GM12878 (cell line): Measurements from ENCODE around the gene RASL12. TPM values are rescaled to one million over a fixed set of nuclear protein-coding genes. Genes with fewer than 3 reads are reported as not detected.

Source experiments
- ATAC-seq: fragments of 200-7000 bp; cut with Tn5 transposase; 3 replicates; pipeline ENCODE4 v1.9.1; 2020; ENCODE audit warnings: mild to moderate bottlenecking, moderate library complexity
- BruUV-seq: library from RNA; stranded (reverse); fragments of 400-500 nt; replicated peaks from 2 replicates; lab custom pipeline; 2021; lab: Mats Ljungman, UMichigan
- CTCF ChIA-PET: fragments of 300-600 bp; sonication (Branson Sonifier 250); formaldehyde crosslinking; extraction: SDS; loops from one replicate; lab custom pipeline; 2021; ENCODE audit warnings: inconsistent platforms; lab: Yijun Ruan, JAX
- POLR2A ChIA-PET: fragments of 350-600 bp; formaldehyde crosslinking; extraction: SDS; loops from one replicate; lab custom pipeline; 2021; ENCODE audit warnings: inconsistent platforms; lab: Charles Lee
- RAD21 ChIA-PET: fragments of 300-600 bp; sonication (Branson Sonifier 250); formaldehyde crosslinking; loops from one replicate; lab custom pipeline; 2023; ENCODE audit warnings: antibody characterized with exemption; ENCODE audit not compliant: unreplicated experiment; lab: Charles Lee
- SMC1A ChIA-PET: fragments of 300-600 bp; sonication (Branson Sonifier 250); formaldehyde crosslinking; loops from one replicate; lab custom pipeline; 2023; ENCODE audit not compliant: unreplicated experiment, uncharacterized antibody; lab: Charles Lee
- DNase-seq: peaks from one replicate; pipeline ENCODE4 v3.0.0-alpha.2; 2011; ENCODE audit warnings: low read depth, low spot score
- FAIRE-seq: peaks from 3 replicates; lab custom pipeline; 2011; peaks lifted over from hg19 to GRCh38; lab: Jason Lieb, UNC
- H2AFZ ChIP-seq: 2 replicates; pipeline ENCODE4 v1.6.0; 2011; ENCODE audit warnings: low read depth, low read length, control low read depth; ENCODE audit not compliant: control insufficient read depth
- H3K27ac ChIP-seq: 2 replicates; pipeline ENCODE4 v1.5.1; 2011; ENCODE audit warnings: control low read depth; ENCODE audit not compliant: control insufficient read depth, insufficient read depth
- H3K27me3 ChIP-seq, 2 experiments: replicated peaks in 1 of 2; 2 replicates each; pipeline versions ENCODE4 v1.6.0 to v1.6.1; 2011; ENCODE audit warnings: low read length in 1 of 2; ENCODE audit not compliant: control insufficient read depth in 2 of 2, insufficient read depth in 2 of 2
- H3K36me3 ChIP-seq, 2 experiments: 2 replicates each; pipeline ENCODE4 v1.5.1; 2011; ENCODE audit warnings: low read length in 1 of 2; ENCODE audit not compliant: control insufficient read depth in 2 of 2, insufficient read depth in 2 of 2
- H3K4me1 ChIP-seq: 2 replicates; pipeline ENCODE4 v1.6.1; 2011; ENCODE audit warnings: mild to moderate bottlenecking, low read length, moderate library complexity, mixed read lengths; ENCODE audit not compliant: control insufficient read depth, insufficient read depth
- H3K4me2 ChIP-seq: 2 replicates; pipeline ENCODE4 v1.6.0; 2011; ENCODE audit warnings: control low read depth; ENCODE audit not compliant: control insufficient read depth, insufficient read depth
- H3K4me3 ChIP-seq: fragments of 200-600 bp; sonication (generic); 2 replicates; pipeline ENCODE4 v1.5.1; 2016
- H3K79me2 ChIP-seq: 2 replicates; pipeline ENCODE4 v1.6.0; 2011; ENCODE audit warnings: low read length; ENCODE audit not compliant: control insufficient read depth, insufficient read depth
- H3K9ac ChIP-seq: 2 replicates; pipeline ENCODE4 v1.8.0; 2011; ENCODE audit warnings: low read length, control low read depth, mixed read lengths; ENCODE audit not compliant: control insufficient read depth, insufficient read depth
- H3K9me3 ChIP-seq: replicated peaks from 3 replicates; pipeline ENCODE4 v1.5.1; 2011; ENCODE audit warnings: mild to moderate bottlenecking, low read length; ENCODE audit not compliant: control insufficient read depth, insufficient read depth
- H4K20me1 ChIP-seq: 2 replicates; pipeline ENCODE4 v1.6.0; 2011; ENCODE audit not compliant: control insufficient read depth, insufficient read depth
- ASH2L ChIP-seq: fragments of 300-600, 200-600 bp; sonication (generic); IDR thresholded peaks from 2 replicates; pipeline ENCODE4 v1.6.1; 2017; ENCODE audit warnings: low read depth, mild to moderate bottlenecking, borderline replicate concordance
- CBX3 ChIP-seq: fragments of 200-600 bp; sonication (generic); IDR thresholded peaks from 2 replicates; pipeline ENCODE4 v1.6.1; 2016; ENCODE audit warnings: low read depth, borderline replicate concordance
- CHD4 ChIP-seq: fragments of 200-600 bp; sonication (generic); IDR thresholded peaks from 2 replicates; pipeline ENCODE4 v1.6.1; 2016; ENCODE audit warnings: mild to moderate bottlenecking
- IKZF2 ChIP-seq, 2 experiments: fragments of 450-650 bp; IDR thresholded peaks; 2 replicates each; pipeline ENCODE4 v1.6.1; 2017; ENCODE audit warnings: mild to moderate bottlenecking in 2 of 2, moderate library complexity in 2 of 2
- KLF5 ChIP-seq: fragments of 450-650 bp; IDR thresholded peaks from 2 replicates; pipeline ENCODE4 v1.6.1; 2014; ENCODE audit warnings: mild to moderate bottlenecking; ENCODE audit not compliant: partially characterized antibody
- MYB ChIP-seq: fragments of 150-350 bp; IDR thresholded peaks from 2 replicates; pipeline ENCODE4 v1.6.1; 2014; ENCODE audit warnings: mild to moderate bottlenecking, low read depth, low read length, borderline replicate concordance
- NFIC ChIP-seq: IDR thresholded peaks from 2 replicates; pipeline ENCODE4 v1.6.1; 2012; ENCODE audit warnings: low read depth, mild to moderate bottlenecking, inconsistent platforms, low read length, moderate library complexity
- RAD21 ChIP-seq: IDR thresholded peaks from 2 replicates; pipeline ENCODE4 v1.6.1; 2011; ENCODE audit warnings: mild to moderate bottlenecking, low read depth, low read length, moderate library complexity; ENCODE audit not compliant: insufficient read depth
- RUNX3 ChIP-seq: IDR thresholded peaks from 2 replicates; pipeline ENCODE4 v1.6.1; 2012; ENCODE audit warnings: low read length, inconsistent platforms
- SMC3 ChIP-seq: IDR thresholded peaks from 2 replicates; pipeline ENCODE4 v1.6.1; 2011; ENCODE audit warnings: low read length, improper control_type of control experiment, borderline replicate concordance
- SREBF2 ChIP-seq: IDR thresholded peaks from 2 replicates; pipeline ENCODE4 v1.6.1; 2012; ENCODE audit warnings: mild to moderate bottlenecking, low read length
- TCF12 ChIP-seq: IDR thresholded peaks from 2 replicates; pipeline ENCODE4 v1.6.1; 2011; ENCODE audit warnings: low read depth, mild to moderate bottlenecking, low read length
- YY1 ChIP-seq: IDR thresholded peaks from 2 replicates; pipeline ENCODE4 v1.6.1; 2011; ENCODE audit warnings: low read depth, mild to moderate bottlenecking, low read length
- ZNF274 ChIP-seq: IDR thresholded peaks from one replicate; pipeline ENCODE4 v1.8.0; 2011; ENCODE audit not compliant: insufficient read length, insufficient read depth
- ZNF384 ChIP-seq: IDR thresholded peaks from 2 replicates; pipeline ENCODE4 v1.6.1; 2012; ENCODE audit warnings: low read depth, mild to moderate bottlenecking, low read length, improper control_type of control experiment, borderline replicate concordance
- WGBS: methylation state at CpG from one replicate; pipeline ENCODE4 v1.1.6; 2016; ENCODE audit warnings: low lambda C conversion rate; ENCODE audit not compliant: insufficient replicate concordance, insufficient coverage; ENCODE audit errors: missing lambda C conversion rate; 5-methylcytosine and 5-hydroxymethylcytosine counted together
- in situ Hi-C: fragments of 300-500 bp; cut with MboI; formaldehyde crosslinking; loops from 9 replicates; pipeline ENCODE4 v1.14.3; 2018; ENCODE audit warnings: mixed read lengths
- intact Hi-C: fragments of 100-400 bp; cut with micrococcal nuclease; formaldehyde crosslinking; loops from one replicate; pipeline ENCODE4 v1.14.2; 2022; ENCODE audit not compliant: unreplicated experiment
- polyA plus RNA-seq, 11 experiments: library from polyadenylated mRNA; depleted of rRNA in 4 of 11; unstranded in 6 of 11; stranded (reverse) in 5 of 11; fragments of >200 nt; fragmentation: Nextera tagmentation in 4 of 11; fragmentation: Illumina TruSeq in 1 of 11; extraction: Ambion mirVana in 4 of 11; extraction: Trizol in 1 of 11; gene quantifications; 1 replicate in 1 of 11; 2 replicates in 10 of 11; pipeline versions ENCODE4 v1.2.1 to v1.2.3, GENCODE V29; 2011 to 2016; ENCODE audit warnings: inconsistent platforms in 2 of 11, missing spikeins in 2 of 11, low read depth in 1 of 11
- total RNA-seq, 4 experiments: library from RNA; depleted of rRNA in 3 of 4; stranded (reverse); fragments of >200 nt in 3 of 4; fragmentation: Illumina TruSeq in 1 of 4; extraction: Trizol in 1 of 4; gene quantifications; 2 replicates each; pipeline versions ENCODE4 v1.2.1 to v1.2.3, GENCODE V29; 2013 to 2021
- TF ChIP-seq, protein P1 (sequence below): IDR thresholded peaks from 2 replicates; pipeline ENCODE4 v1.6.1; 2012; ENCODE audit warnings: low read depth, low read length, improper control_type of control experiment
- TF ChIP-seq, protein P2 (sequence below): fragments of 450-650 bp; IDR thresholded peaks from 2 replicates; pipeline ENCODE4 v1.6.1; 2018; ENCODE audit warnings: mild to moderate bottlenecking, low read depth, moderate library complexity; ENCODE audit not compliant: partially characterized antibody
- TF ChIP-seq, protein P3 (sequence below): fragments of 450-650 bp; IDR thresholded peaks from 2 replicates; pipeline ENCODE4 v1.6.1; 2017; ENCODE audit warnings: mild to moderate bottlenecking, low read depth, inconsistent platforms; ENCODE audit not compliant: poor library complexity, severe bottlenecking
- TF ChIP-seq, protein P4 (sequence below): fragments of 450-650 bp; IDR thresholded peaks from 2 replicates; pipeline ENCODE4 v1.6.1; 2017; ENCODE audit warnings: borderline replicate concordance

RASL12 gene
- total and polyA plus RNA-seq, 10 of the 15 experiments (the other 5 are each of a cell fraction or from before 2014, with no cell fraction given), result 0.06 to 0.10 TPM; not detected in 8

DNA sequence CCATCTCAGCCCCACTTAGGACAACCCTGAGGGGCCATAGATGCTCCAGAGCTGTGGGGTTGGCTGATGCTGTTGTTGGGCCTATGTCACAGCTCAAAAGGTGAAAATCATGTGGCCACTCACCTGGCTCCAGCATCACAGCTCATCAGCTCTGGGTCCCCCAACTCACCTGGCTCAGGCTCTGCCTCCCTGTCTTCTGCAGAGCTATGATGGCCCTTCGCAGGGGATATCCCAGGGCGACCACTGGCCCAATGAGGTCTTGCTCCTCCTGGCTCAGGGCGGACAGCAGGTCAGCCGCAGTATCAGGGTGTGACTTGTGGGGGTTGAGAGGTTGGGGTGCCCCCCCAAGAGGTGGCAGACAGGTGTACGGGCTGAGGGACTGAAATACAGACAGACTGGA, 31.5 kb upstream of the RASL12 start:
- H3K4me3 ChIP-seq, result no peak overlapping the region
- ChIA-PET POLR2A (no interaction called here), CTCF (interaction anchor here (1.0 kb wide), 1 partner anchor 47 kb away, joined by 3 read pairs; no protein-coding TSS in a partner anchor)
- BruUV-seq, result no TSS peak
- intact Hi-C loops (no loop called here), in situ Hi-C loops (no loop called here)
- H3K79me2 ChIP-seq, result no peaks in the 10 kb centered on the region
- TF ChIP-seq ZNF274 (no peak), RUNX3 (no peak), SMC3 (no peak), MYB (no peak), TCF12 (no peak), KLF5 (no peak), ASH2L (no peak), YY1 (no peak), RAD21 (no peak), NFIC (no peak), ZNF384 (no peak), CHD4 (no peak), CBX3 (no peak), SREBF2 (no peak), IKZF2 (IDR thresholded peaks at IDR 0.05) (no peak)
- TF ChIP-seq, protein P1, sequence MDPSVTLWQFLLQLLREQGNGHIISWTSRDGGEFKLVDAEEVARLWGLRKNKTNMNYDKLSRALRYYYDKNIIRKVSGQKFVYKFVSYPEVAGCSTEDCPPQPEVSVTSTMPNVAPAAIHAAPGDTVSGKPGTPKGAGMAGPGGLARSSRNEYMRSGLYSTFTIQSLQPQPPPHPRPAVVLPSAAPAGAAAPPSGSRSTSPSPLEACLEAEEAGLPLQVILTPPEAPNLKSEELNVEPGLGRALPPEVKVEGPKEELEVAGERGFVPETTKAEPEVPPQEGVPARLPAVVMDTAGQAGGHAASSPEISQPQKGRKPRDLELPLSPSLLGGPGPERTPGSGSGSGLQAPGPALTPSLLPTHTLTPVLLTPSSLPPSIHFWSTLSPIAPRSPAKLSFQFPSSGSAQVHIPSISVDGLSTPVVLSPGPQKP, result no peak
- TF ChIP-seq, protein P2, sequence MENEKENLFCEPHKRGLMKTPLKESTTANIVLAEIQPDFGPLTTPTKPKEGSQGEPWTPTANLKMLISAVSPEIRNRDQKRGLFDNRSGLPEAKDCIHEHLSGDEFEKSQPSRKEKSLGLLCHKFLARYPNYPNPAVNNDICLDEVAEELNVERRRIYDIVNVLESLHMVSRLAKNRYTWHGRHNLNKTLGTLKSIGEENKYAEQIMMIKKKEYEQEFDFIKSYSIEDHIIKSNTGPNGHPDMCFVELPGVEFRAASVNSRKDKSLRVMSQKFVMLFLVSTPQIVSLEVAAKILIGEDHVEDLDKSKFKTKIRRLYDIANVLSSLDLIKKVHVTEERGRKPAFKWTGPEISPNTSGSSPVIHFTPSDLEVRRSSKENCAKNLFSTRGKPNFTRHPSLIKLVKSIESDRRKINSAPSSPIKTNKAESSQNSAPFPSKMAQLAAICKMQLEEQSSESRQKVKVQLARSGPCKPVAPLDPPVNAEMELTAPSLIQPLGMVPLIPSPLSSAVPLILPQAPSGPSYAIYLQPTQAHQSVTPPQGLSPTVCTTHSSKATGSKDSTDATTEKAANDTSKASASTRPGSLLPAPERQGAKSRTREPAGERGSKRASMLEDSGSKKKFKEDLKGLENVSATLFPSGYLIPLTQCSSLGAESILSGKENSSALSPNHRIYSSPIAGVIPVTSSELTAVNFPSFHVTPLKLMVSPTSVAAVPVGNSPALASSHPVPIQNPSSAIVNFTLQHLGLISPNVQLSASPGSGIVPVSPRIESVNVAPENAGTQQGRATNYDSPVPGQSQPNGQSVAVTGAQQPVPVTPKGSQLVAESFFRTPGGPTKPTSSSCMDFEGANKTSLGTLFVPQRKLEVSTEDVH, result no peak
- TF ChIP-seq, protein P3, sequence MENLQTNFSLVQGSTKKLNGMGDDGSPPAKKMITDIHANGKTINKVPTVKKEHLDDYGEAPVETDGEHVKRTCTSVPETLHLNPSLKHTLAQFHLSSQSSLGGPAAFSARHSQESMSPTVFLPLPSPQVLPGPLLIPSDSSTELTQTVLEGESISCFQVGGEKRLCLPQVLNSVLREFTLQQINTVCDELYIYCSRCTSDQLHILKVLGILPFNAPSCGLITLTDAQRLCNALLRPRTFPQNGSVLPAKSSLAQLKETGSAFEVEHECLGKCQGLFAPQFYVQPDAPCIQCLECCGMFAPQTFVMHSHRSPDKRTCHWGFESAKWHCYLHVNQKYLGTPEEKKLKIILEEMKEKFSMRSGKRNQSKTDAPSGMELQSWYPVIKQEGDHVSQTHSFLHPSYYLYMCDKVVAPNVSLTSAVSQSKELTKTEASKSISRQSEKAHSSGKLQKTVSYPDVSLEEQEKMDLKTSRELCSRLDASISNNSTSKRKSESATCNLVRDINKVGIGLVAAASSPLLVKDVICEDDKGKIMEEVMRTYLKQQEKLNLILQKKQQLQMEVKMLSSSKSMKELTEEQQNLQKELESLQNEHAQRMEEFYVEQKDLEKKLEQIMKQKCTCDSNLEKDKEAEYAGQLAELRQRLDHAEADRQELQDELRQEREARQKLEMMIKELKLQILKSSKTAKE, result no peak
- TF ChIP-seq, protein P4, sequence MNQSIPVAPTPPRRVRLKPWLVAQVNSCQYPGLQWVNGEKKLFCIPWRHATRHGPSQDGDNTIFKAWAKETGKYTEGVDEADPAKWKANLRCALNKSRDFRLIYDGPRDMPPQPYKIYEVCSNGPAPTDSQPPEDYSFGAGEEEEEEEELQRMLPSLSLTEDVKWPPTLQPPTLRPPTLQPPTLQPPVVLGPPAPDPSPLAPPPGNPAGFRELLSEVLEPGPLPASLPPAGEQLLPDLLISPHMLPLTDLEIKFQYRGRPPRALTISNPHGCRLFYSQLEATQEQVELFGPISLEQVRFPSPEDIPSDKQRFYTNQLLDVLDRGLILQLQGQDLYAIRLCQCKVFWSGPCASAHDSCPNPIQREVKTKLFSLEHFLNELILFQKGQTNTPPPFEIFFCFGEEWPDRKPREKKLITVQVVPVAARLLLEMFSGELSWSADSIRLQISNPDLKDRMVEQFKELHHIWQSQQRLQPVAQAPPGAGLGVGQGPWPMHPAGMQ, result no peak
- TF ChIP-seq, all 136 proteins: peak for 0
- no peak overlapping the region for H3K4me2 ChIP-seq
- SMC1A ChIA-PET, result no interaction called here
- no peak overlapping the region for H3K27ac ChIP-seq
- no peaks in the 10 kb centered on the region for H3K9me3 ChIP-seq
- no peak for ATAC-seq
- no peak overlapping the region for H2AFZ ChIP-seq
- RAD21 ChIA-PET, result no interaction called here
- H4K20me1 ChIP-seq, result no peaks in the 10 kb centered on the region
- no peak overlapping the region for H3K9ac ChIP-seq
- no peaks in the 10 kb centered on the region for H3K27me3 ChIP-seq
- no peaks in the 10 kb centered on the region for H3K4me1 ChIP-seq
- 95% methylated on average over 5 of the region's 5 CpGs for WGBS
- no peak for DNase-seq
- FAIRE-seq, result no peak
- peaks cover 3 to 4% of the 10 kb centered on the region in 2 experiments; a peak in 2 of 4 replicates for H3K36me3 ChIP-seq
